Activated naive CD4-positive, alpha-beta T cell treated with anti-CD3 and anti-CD28 coated beads, Interleukin-2, amount 50 U/mL, for 24 hours (primary cell): ENCODE data around the gene ABLIM3.
A peak's percentile ranks its signal among the peaks of the same experiment; 100 is the strongest.

Source experiments
- H3K27ac Mint-ChIP-seq: one replicate; pipeline ENCODE4 v1.8.0; 2021; ENCODE audit warnings: mild to moderate bottlenecking, mixed read lengths
- H3K27me3 Mint-ChIP-seq: one replicate; pipeline ENCODE4 v1.8.0; 2021; ENCODE audit warnings: mixed read lengths
- H3K36me3 Mint-ChIP-seq: one replicate; pipeline ENCODE4 v1.8.0; 2021; ENCODE audit warnings: mixed read lengths
- H3K4me1 Mint-ChIP-seq: one replicate; pipeline ENCODE4 v1.8.0; 2021; ENCODE audit warnings: mixed read lengths
- H3K4me3 Mint-ChIP-seq: one replicate; pipeline ENCODE4 v1.8.0; 2021; ENCODE audit warnings: mild to moderate bottlenecking, mixed read lengths
- H3K9me3 Mint-ChIP-seq: one replicate; pipeline ENCODE4 v1.8.0; 2021; ENCODE audit warnings: mixed read lengths

ABLIM3 gene

GRCh38 chr5:149228618-149229297 lies 87.5 kb downstream of the ABLIM3 start:
- H3K4me1 Mint-ChIP-seq = peaks cover 4% of the 10 kb centered on the region
- H3K4me3 Mint-ChIP-seq = no peak overlapping the region
- H3K27me3 Mint-ChIP-seq = no peaks in the 10 kb centered on the region
- no peaks in the 10 kb centered on the region for H3K9me3 Mint-ChIP-seq
- no peak overlapping the region for H3K27ac Mint-ChIP-seq
- no peaks in the 10 kb centered on the region for H3K36me3 Mint-ChIP-seq

- Mint-ChIP-seq H3K4me3 (no peak overlapping the region), H3K36me3 (no peaks in the 10 kb centered on the region), H3K27me3 (no peaks in the 10 kb centered on the region), H3K27ac (no peak overlapping the region), H3K9me3 (no peaks in the 10 kb centered on the region), H3K4me1 (peaks cover 4% of the 10 kb centered on the region)
Observed at GRCh38 chr5:149229298-149229937, 88.1 kb downstream of the ABLIM3 start.

DNA sequence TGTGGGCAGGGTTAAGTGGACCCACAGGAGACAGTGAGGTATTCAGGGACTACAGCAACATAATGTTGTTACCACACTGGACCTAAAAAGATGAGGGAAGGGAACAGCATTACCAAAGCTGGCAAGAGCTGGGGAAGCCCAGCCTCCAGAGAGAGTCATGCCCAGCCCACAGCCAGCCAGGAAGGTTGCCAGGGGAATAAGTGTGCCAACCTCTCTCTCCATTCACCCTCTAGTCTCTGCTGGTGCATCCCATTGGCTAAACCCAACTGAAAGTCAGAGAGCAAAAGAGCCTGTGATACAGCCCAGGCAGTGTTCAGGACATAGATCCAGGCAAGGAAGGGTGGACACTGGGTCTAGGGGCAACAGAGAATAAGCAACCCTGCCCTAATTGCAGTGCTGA lies 94.5 kb downstream of the ABLIM3 start:
- H3K4me1 Mint-ChIP-seq = peaks cover 27% of the 10 kb centered on the region
- no peaks in the 10 kb centered on the region for H3K27me3 Mint-ChIP-seq
- no peak overlapping the region for H3K27ac Mint-ChIP-seq
- H3K9me3 Mint-ChIP-seq = no peaks in the 10 kb centered on the region
- H3K4me3 Mint-ChIP-seq = no peak overlapping the region
- no peaks in the 10 kb centered on the region for H3K36me3 Mint-ChIP-seq

DNA sequence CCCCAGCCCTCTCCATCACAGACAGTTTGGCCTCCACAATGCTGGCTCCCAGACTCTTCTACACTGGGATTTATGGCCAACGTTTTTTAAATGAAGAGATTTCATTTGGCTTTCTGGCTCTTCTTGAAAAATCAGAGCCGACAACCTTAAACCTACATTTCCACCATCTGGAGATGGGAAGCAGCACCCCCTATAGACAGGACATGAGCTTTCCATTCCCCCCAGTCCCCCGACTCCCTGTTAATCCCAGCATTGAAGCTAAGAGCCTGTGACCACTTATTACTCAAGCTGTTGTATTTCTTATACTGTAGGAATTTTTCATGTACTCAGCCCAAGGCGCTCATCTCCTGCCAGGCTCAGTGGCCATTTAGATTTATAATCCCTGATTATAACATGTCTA lies 96.4 kb downstream of the ABLIM3 start:
- Mint-ChIP-seq H3K36me3 (no peaks in the 10 kb centered on the region), H3K4me3 (no peak overlapping the region), H3K9me3 (no peaks in the 10 kb centered on the region), H3K4me1 (peaks cover 45% of the 10 kb centered on the region), H3K27ac (no peak overlapping the region), H3K27me3 (no peaks in the 10 kb centered on the region)

- no peak overlapping the region for H3K4me3 Mint-ChIP-seq
- no peak overlapping the region for H3K27ac Mint-ChIP-seq
- H3K4me1 Mint-ChIP-seq = peaks cover 50% of the 10 kb centered on the region
- no peaks in the 10 kb centered on the region for H3K9me3 Mint-ChIP-seq
- H3K27me3 Mint-ChIP-seq = no peaks in the 10 kb centered on the region
- no peaks in the 10 kb centered on the region for H3K36me3 Mint-ChIP-seq
Observed at GRCh38 chr5:149238540-149238939, 97.2 kb downstream of the ABLIM3 start.

DNA sequence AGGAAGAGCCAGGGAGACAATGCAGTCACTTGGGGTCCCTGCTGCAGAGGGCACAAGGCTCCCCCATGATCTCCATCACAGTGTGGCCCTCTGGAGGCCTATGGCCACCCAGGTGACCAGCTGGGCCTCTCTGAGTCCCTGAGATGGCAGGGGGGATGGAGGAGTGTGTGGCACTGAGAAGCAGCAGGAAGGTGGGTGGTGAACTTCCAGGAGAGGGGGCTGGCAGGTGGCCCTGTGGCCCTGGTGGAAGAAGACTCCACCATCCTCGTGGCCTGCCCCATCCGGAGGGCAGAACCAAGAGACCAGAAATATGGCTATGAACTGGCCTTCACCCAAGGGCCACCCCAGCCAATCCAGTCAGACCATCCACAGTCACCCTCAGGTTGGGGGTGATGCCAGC lies 98.6 kb downstream of the ABLIM3 start:
- no peaks in the 10 kb centered on the region for H3K27me3 Mint-ChIP-seq
- peaks cover 51% of the 10 kb centered on the region for H3K4me1 Mint-ChIP-seq
- H3K9me3 Mint-ChIP-seq = no peaks in the 10 kb centered on the region
- peak overlapping the region; percentile 97 for H3K27ac Mint-ChIP-seq
- H3K4me3 Mint-ChIP-seq = peak overlapping the region; percentile 50
- no peaks in the 10 kb centered on the region for H3K36me3 Mint-ChIP-seq

- Mint-ChIP-seq H3K9me3 (no peaks in the 10 kb centered on the region), H3K36me3 (no peaks in the 10 kb centered on the region), H3K27me3 (no peaks in the 10 kb centered on the region), H3K4me3 (peak overlapping the region; percentile 50), H3K27ac (peak overlapping the region; percentile 97), H3K4me1 (peaks cover 55% of the 10 kb centered on the region)
Observed at GRCh38 chr5:149240354-149240998, 99.2 kb downstream of the ABLIM3 start.

DNA sequence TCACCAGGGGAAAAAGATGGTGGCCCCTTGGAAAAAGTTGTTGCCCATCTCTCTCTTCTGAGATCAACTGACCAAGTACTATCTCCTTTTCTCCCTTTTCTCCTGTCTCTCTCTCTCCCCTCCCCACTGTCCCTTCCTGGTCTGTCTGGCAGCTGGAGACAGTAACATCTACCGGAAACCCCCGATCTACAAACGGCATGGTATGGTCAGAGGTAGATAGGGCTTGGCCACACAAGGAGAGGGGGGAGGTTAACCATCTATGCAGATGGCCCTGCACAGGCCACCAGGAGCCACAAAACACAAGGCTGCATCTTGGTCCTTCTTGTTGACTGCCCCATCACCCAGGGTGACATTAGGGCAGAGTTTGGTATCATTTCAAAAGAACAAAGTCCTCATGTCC lies 101.0 kb downstream of the ABLIM3 start:
- H3K27ac Mint-ChIP-seq = no peak overlapping the region

DNA sequence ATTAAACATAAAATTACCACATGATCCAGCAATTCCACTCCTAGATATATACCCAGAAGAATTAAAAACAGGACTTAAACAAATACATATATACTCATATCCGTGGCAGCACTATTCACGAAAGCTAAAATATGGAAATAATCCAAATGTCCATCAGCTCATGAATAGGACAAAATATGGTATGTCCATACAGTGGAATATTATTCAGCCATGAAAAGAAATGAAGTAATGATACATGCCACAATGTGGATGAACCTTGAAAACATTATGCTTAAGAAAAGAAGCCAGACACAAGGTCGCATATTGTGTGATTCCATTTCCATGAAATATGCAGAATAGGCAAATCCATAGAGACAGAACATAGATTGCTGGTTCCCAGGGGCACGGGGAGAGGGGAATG lies 105.6 kb downstream of the ABLIM3 start:
- H3K36me3 Mint-ChIP-seq = no peaks in the 10 kb centered on the region
- no peak overlapping the region for H3K27ac Mint-ChIP-seq
- peaks cover 18% of the 10 kb centered on the region for H3K4me1 Mint-ChIP-seq
- H3K9me3 Mint-ChIP-seq = no peaks in the 10 kb centered on the region
- no peaks in the 10 kb centered on the region for H3K27me3 Mint-ChIP-seq
- no peak overlapping the region for H3K4me3 Mint-ChIP-seq

More for the DNA sequence above, 101.0 kb downstream of the ABLIM3 start:
- no peaks in the 10 kb centered on the region for H3K9me3 Mint-ChIP-seq
- H3K4me1 Mint-ChIP-seq = peaks cover 55% of the 10 kb centered on the region
- no peak overlapping the region for H3K4me3 Mint-ChIP-seq
- H3K36me3 Mint-ChIP-seq = no peaks in the 10 kb centered on the region
- H3K27me3 Mint-ChIP-seq = no peaks in the 10 kb centered on the region

DNA sequence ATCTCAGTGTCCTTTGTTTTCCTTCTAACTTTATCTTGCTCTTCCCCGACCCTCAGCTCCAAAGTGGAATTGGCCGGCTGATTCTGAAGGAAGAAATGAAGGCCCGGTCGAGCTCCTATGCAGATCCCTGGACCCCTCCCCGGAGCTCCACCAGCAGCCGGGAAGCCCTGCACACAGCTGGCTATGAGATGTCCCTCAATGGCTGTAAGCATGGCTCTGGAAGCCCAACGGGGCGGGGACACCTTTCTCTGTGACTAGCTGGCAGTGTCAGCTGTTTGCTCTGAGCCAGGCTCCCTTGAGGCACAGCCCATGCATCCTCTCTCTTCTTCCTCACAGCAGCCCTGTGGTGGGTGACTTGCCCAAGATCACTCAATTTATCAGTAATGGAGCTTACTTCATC lies 106.4 kb downstream of the ABLIM3 start:
- H3K36me3 Mint-ChIP-seq = no peaks in the 10 kb centered on the region
- H3K9me3 Mint-ChIP-seq = no peaks in the 10 kb centered on the region
- H3K27me3 Mint-ChIP-seq = no peaks in the 10 kb centered on the region
- H3K4me1 Mint-ChIP-seq = peaks cover 9% of the 10 kb centered on the region
- peak overlapping the region; percentile 52 for H3K27ac Mint-ChIP-seq
- H3K4me3 Mint-ChIP-seq = no peak overlapping the region

GRCh38 chr5:149251546-149251945 lies 110.3 kb downstream of the ABLIM3 start:
- Mint-ChIP-seq H3K27me3 (no peaks in the 10 kb centered on the region), H3K36me3 (no peaks in the 10 kb centered on the region), H3K4me1 (no peaks in the 10 kb centered on the region), H3K9me3 (no peaks in the 10 kb centered on the region), H3K4me3 (no peak overlapping the region), H3K27ac (no peak overlapping the region)

GRCh38 chr5:149254506-149254905 lies 113.2 kb downstream of the ABLIM3 start:
- H3K4me1 Mint-ChIP-seq = no peaks in the 10 kb centered on the region
- H3K9me3 Mint-ChIP-seq = no peaks in the 10 kb centered on the region
- no peak overlapping the region for H3K4me3 Mint-ChIP-seq
- H3K27ac Mint-ChIP-seq = no peak overlapping the region
- H3K27me3 Mint-ChIP-seq = no peaks in the 10 kb centered on the region
- H3K36me3 Mint-ChIP-seq = no peaks in the 10 kb centered on the region

DNA sequence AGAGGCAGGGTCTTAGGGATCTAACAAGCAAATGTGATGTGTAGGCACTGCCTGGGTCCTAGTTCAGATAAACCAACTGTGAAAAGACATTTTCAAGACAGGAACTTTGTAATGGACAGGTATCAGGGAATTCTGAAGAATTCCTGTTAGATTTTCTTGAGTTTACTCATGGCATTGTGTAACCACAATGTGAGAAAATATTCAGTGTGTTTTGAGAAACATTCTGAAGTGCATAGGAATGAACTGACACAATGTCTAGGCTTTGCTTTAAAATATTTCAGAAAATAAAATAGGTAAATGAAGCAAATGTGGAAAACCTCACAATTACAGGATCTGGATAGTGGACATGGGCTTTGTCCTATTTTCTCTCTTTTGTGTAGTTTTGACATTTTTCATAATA lies 115.2 kb downstream of the ABLIM3 start:
- no peak overlapping the region for H3K27ac Mint-ChIP-seq
- H3K27me3 Mint-ChIP-seq = no peaks in the 10 kb centered on the region
- no peak overlapping the region for H3K4me3 Mint-ChIP-seq

GRCh38 chr5:149257131-149257530 lies 115.8 kb downstream of the ABLIM3 start:
- Mint-ChIP-seq H3K27ac (no peak overlapping the region), H3K4me1 (no peaks in the 10 kb centered on the region), H3K36me3 (no peaks in the 10 kb centered on the region), H3K27me3 (no peaks in the 10 kb centered on the region), H3K4me3 (no peak overlapping the region), H3K9me3 (no peaks in the 10 kb centered on the region)

More for the DNA sequence above, 115.2 kb downstream of the ABLIM3 start:
- Mint-ChIP-seq H3K4me1 (no peaks in the 10 kb centered on the region), H3K36me3 (no peaks in the 10 kb centered on the region), H3K9me3 (no peaks in the 10 kb centered on the region)

GRCh38 chr5:149257889-149258705 lies 116.8 kb downstream of the ABLIM3 start:
- Mint-ChIP-seq H3K4me1 (no peaks in the 10 kb centered on the region), H3K9me3 (no peaks in the 10 kb centered on the region), H3K4me3 (no peak overlapping the region), H3K27me3 (no peaks in the 10 kb centered on the region), H3K36me3 (no peaks in the 10 kb centered on the region), H3K27ac (no peak overlapping the region)

DNA sequence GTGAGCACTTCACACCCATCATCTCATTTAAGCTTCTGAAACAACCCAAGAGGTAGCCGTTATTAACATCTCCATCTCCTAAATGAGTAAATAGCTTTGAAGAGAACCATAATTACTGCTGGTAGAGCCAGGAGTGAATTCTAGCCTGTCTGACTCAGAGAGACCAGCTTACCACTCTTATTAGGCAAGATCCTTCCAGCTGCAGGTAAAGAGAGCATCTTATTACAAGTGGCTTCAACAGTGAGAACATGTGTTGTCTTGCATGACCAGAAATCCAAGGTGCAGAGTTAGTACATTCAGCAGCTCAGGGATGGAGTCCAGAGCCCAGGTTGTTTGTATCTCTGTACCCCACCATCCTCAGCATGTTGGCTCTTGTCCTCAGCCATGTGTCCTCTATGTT lies 119.5 kb downstream of the ABLIM3 start:
- no peaks in the 10 kb centered on the region for H3K27me3 Mint-ChIP-seq
- no peaks in the 10 kb centered on the region for H3K36me3 Mint-ChIP-seq
- peaks cover 8% of the 10 kb centered on the region for H3K4me1 Mint-ChIP-seq
- no peaks in the 10 kb centered on the region for H3K9me3 Mint-ChIP-seq
- H3K4me3 Mint-ChIP-seq = no peak overlapping the region
- no peak overlapping the region for H3K27ac Mint-ChIP-seq
